ENCODE results near the gene MC3R. TPM values are rescaled to one million over a fixed set of nuclear protein-coding genes. Genes with fewer than 3 reads are reported as not detected.
"Not testable (repeated sequence)": the region's sequence is repeated elsewhere in the genome, so short reads cannot be mapped to it uniquely, and the experiment has no call there.

MC3R gene
- polyA plus RNA-seq, 4 donors, result not detected

DNA sequence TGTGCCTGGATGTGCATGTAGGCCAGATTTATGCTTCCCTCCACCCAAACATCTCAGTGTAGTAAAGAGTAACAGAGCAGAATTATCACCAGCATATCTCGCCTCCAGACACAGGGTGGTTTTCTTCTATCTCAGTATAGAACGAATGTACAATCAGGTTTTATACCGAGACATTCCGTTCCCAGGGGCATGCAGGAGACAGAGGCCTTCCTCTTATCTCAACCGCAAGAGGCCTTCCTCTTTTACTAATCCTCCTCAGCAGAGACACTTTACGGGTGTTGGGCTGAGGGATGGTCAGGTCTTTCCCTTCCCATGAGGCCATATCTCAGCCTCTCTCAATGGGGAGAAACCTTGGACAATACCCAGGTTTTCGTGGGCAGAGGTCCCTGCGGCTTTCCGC is 36.4 kb upstream of the MC3R start:
- H3K4me1 ChIP-seq (ENCODE audit: control insufficient read depth in 3 of 3, insufficient read depth in 2 of 3, low read depth in 1 of 3, low read length in 2 of 3), result no peaks in the 10 kb centered on the region
- no peak overlapping the region for H3K4me3 ChIP-seq (ENCODE audit: low read depth in 1 of 3, low read length in 3 of 3)
- no peak for DNase-seq
- H3K27ac ChIP-seq (ENCODE audit: low read depth in 1 of 3, low read length in 2 of 3), result no peak overlapping the region
- no peaks in the 10 kb centered on the region for H3K27me3 ChIP-seq (ENCODE audit: control insufficient read depth in 3 of 3, insufficient read depth in 3 of 3, low read length in 3 of 3)
- no peaks in the 10 kb centered on the region for H3K36me3 ChIP-seq (ENCODE audit: control insufficient read depth in 3 of 3, insufficient read depth in 2 of 3, low read depth in 1 of 3, low read length in 3 of 3)
- FAIRE-seq, result no peak
- H3K9me3 ChIP-seq (ENCODE audit: control insufficient read depth in 2 of 2, insufficient read depth in 1 of 2, low read depth in 1 of 2, low read length in 1 of 2), result no peaks in the 10 kb centered on the region
- 49 to 63% (median 49%) methylated on average over 9 of the region's 9 CpGs for WGBS, 3 donors

GRCh38 chr20:56213321-56213720 is 35.2 kb upstream of the MC3R start:
- Histone ChIP-seq H3K27me3 (ENCODE audit: control insufficient read depth in 3 of 3, insufficient read depth in 3 of 3, low read length in 3 of 3) (no peaks in the 10 kb centered on the region), H3K4me3 (ENCODE audit: low read depth in 1 of 3, low read length in 3 of 3) (no peak overlapping the region), H3K9me3 (ENCODE audit: control insufficient read depth in 2 of 2, insufficient read depth in 1 of 2, low read depth in 1 of 2, low read length in 1 of 2) (no peaks in the 10 kb centered on the region), H3K27ac (ENCODE audit: low read depth in 1 of 3, low read length in 2 of 3) (no peak overlapping the region), H3K36me3 (ENCODE audit: control insufficient read depth in 3 of 3, insufficient read depth in 2 of 3, low read depth in 1 of 3, low read length in 3 of 3) (no peaks in the 10 kb centered on the region), H3K4me1 (ENCODE audit: control insufficient read depth in 3 of 3, insufficient read depth in 2 of 3, low read depth in 1 of 3, low read length in 2 of 3) (no peaks in the 10 kb centered on the region)
- 55 to 79% (median 69%) methylated on average over 2 of the region's 2 CpGs for WGBS, 3 donors
- peak in 1 of 2 donors; percentile 8 for DNase-seq
- no peak for FAIRE-seq

- WGBS, 3 donors, result 10 to 23% (median 10%) methylated on average over 2 of the region's 2 CpGs
- no peak for FAIRE-seq
- Histone ChIP-seq H3K27me3 (ENCODE audit: control insufficient read depth in 3 of 3, insufficient read depth in 3 of 3, low read length in 3 of 3) (no peaks in the 10 kb centered on the region), H3K4me3 (ENCODE audit: low read depth in 1 of 3, low read length in 3 of 3) (no peak overlapping the region), H3K36me3 (ENCODE audit: control insufficient read depth in 3 of 3, insufficient read depth in 2 of 3, low read depth in 1 of 3, low read length in 3 of 3) (no peaks in the 10 kb centered on the region), H3K9me3 (ENCODE audit: control insufficient read depth in 2 of 2, insufficient read depth in 1 of 2, low read depth in 1 of 2, low read length in 1 of 2) (peaks cover 0 to 3% of the 10 kb centered on the region in 2 donors), H3K4me1 (ENCODE audit: control insufficient read depth in 3 of 3, insufficient read depth in 2 of 3, low read depth in 1 of 3, low read length in 2 of 3) (no peaks in the 10 kb centered on the region), H3K27ac (ENCODE audit: low read depth in 1 of 3, low read length in 2 of 3) (no peak overlapping the region)
- no peak for DNase-seq
Observed at GRCh38 chr20:56215115-56215514, 33.4 kb upstream of the MC3R start.

DNA sequence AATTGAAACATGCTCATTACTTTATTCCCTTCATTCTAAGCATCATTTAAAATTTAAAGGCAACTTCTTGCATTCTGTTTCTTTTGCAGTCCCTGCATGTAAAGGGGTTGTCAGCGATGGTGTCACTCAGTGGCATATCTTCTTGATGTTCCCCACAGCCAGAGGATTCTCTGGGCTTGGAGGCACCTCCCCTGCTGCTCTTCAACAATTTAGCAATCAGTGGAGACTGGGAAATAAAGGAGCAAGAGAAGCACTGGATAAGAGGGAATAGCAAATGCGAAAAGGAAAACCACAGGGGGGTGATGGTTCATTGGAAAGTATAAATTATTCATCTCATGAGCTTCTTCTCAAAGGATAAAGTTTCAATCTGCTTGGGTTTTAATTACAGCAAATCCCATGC is 30.7 kb upstream of the MC3R start:
- Histone ChIP-seq H3K4me3 (ENCODE audit: low read depth in 1 of 3, low read length in 3 of 3) (no peak overlapping the region), H3K9me3 (ENCODE audit: control insufficient read depth in 2 of 2, insufficient read depth in 1 of 2, low read depth in 1 of 2, low read length in 1 of 2) (peaks cover 0 to 3% of the 10 kb centered on the region in 2 donors), H3K4me1 (ENCODE audit: control insufficient read depth in 3 of 3, insufficient read depth in 2 of 3, low read depth in 1 of 3, low read length in 2 of 3) (no peaks in the 10 kb centered on the region), H3K27ac (ENCODE audit: low read depth in 1 of 3, low read length in 2 of 3) (no peak overlapping the region), H3K36me3 (ENCODE audit: control insufficient read depth in 3 of 3, insufficient read depth in 2 of 3, low read depth in 1 of 3, low read length in 3 of 3) (no peaks in the 10 kb centered on the region), H3K27me3 (ENCODE audit: control insufficient read depth in 3 of 3, insufficient read depth in 3 of 3, low read length in 3 of 3) (no peaks in the 10 kb centered on the region)
- 60 to 74% (median 66%) methylated on average over 2 of the region's 2 CpGs for whole genome bisulfite sequencing, 3 donors
- no peak for FAIRE-seq
- DNase-seq, result no peak

- DNase-seq, result peak in 1 of 2 donors; percentile 39
- 74 to 79% (median 76%) methylated on average over 4 of the region's 4 CpGs for whole genome bisulfite sequencing, 3 donors
- H3K36me3 ChIP-seq (ENCODE audit: control insufficient read depth in 3 of 3, insufficient read depth in 2 of 3, low read depth in 1 of 3, low read length in 3 of 3), result not testable (repeated sequence)
Observed at GRCh38 chr20:56221186-56221585, 27.3 kb upstream of the MC3R start.

GRCh38 chr20:56222201-56222600 is 26.3 kb upstream of the MC3R start:
- Histone ChIP-seq H3K9me3 (ENCODE audit: control insufficient read depth in 2 of 2, insufficient read depth in 1 of 2, low read depth in 1 of 2, low read length in 1 of 2) (peaks cover 0 to 3% of the 10 kb centered on the region in 2 donors), H3K4me3 (ENCODE audit: low read depth in 1 of 3, low read length in 3 of 3) (no peak overlapping the region), H3K27me3 (ENCODE audit: control insufficient read depth in 3 of 3, insufficient read depth in 3 of 3, low read length in 3 of 3) (no peaks in the 10 kb centered on the region), H3K36me3 (ENCODE audit: control insufficient read depth in 3 of 3, insufficient read depth in 2 of 3, low read depth in 1 of 3, low read length in 3 of 3) (no peaks in the 10 kb centered on the region), H3K4me1 (ENCODE audit: control insufficient read depth in 3 of 3, insufficient read depth in 2 of 3, low read depth in 1 of 3, low read length in 2 of 3) (no peaks in the 10 kb centered on the region), H3K27ac (ENCODE audit: low read depth in 1 of 3, low read length in 2 of 3) (no peak overlapping the region)
- 77 to 92% (median 88%) methylated on average over 1 of the region's 1 CpG for WGBS, 3 donors
- no peak for FAIRE-seq
- no peak for DNase-seq

More at GRCh38 chr20:56221186-56221585, 27.3 kb upstream of the MC3R start:
- H3K9me3 ChIP-seq (ENCODE audit: control insufficient read depth in 2 of 2, insufficient read depth in 1 of 2, low read depth in 1 of 2, low read length in 1 of 2); H3K4me1 ChIP-seq (ENCODE audit: control insufficient read depth in 3 of 3, insufficient read depth in 2 of 3, low read depth in 1 of 3, low read length in 2 of 3); H3K27ac ChIP-seq (ENCODE audit: low read depth in 1 of 3, low read length in 2 of 3); H3K27me3 ChIP-seq (ENCODE audit: control insufficient read depth in 3 of 3, insufficient read depth in 3 of 3, low read length in 3 of 3); FAIRE-seq; H3K4me3 ChIP-seq (ENCODE audit: low read depth in 1 of 3, low read length in 3 of 3): not testable (repeated sequence)

GRCh38 chr20:56222945-56223344 is 25.6 kb upstream of the MC3R start:
- WGBS, 3 donors, result 23 to 59% (median 39%) methylated on average over 2 of the region's 2 CpGs
- DNase-seq (peak in 1 of 2 donors; percentile 55), FAIRE-seq (no peak)
- Histone ChIP-seq H3K27me3 (ENCODE audit: control insufficient read depth in 3 of 3, insufficient read depth in 3 of 3, low read length in 3 of 3) (peaks cover 0 to 2% (median 0%) of the 10 kb centered on the region in 3 donors), H3K9me3 (ENCODE audit: control insufficient read depth in 2 of 2, insufficient read depth in 1 of 2, low read depth in 1 of 2, low read length in 1 of 2) (peaks cover 0 to 3% of the 10 kb centered on the region in 2 donors), H3K27ac (ENCODE audit: low read depth in 1 of 3, low read length in 2 of 3) (no peak overlapping the region), H3K4me3 (ENCODE audit: low read depth in 1 of 3, low read length in 3 of 3) (no peak overlapping the region), H3K36me3 (ENCODE audit: control insufficient read depth in 3 of 3, insufficient read depth in 2 of 3, low read depth in 1 of 3, low read length in 3 of 3) (no peaks in the 10 kb centered on the region), H3K4me1 (ENCODE audit: control insufficient read depth in 3 of 3, insufficient read depth in 2 of 3, low read depth in 1 of 3, low read length in 2 of 3) (no peaks in the 10 kb centered on the region)

- DNase-seq, result no peak
- WGBS, 3 donors, result 63 to 72% (median 64%) methylated on average over 7 of the region's 7 CpGs
- Histone ChIP-seq H3K4me3 (ENCODE audit: low read depth in 1 of 3, low read length in 3 of 3) (no peak overlapping the region), H3K27me3 (ENCODE audit: control insufficient read depth in 3 of 3, insufficient read depth in 3 of 3, low read length in 3 of 3) (peaks cover 0 to 3% (median 0%) of the 10 kb centered on the region in 3 donors), H3K36me3 (ENCODE audit: control insufficient read depth in 3 of 3, insufficient read depth in 2 of 3, low read depth in 1 of 3, low read length in 3 of 3) (no peaks in the 10 kb centered on the region), H3K9me3 (ENCODE audit: control insufficient read depth in 2 of 2, insufficient read depth in 1 of 2, low read depth in 1 of 2, low read length in 1 of 2) (peaks cover 0 to 3% of the 10 kb centered on the region in 2 donors), H3K27ac (ENCODE audit: low read depth in 1 of 3, low read length in 2 of 3) (no peak overlapping the region), H3K4me1 (ENCODE audit: control insufficient read depth in 3 of 3, insufficient read depth in 2 of 3, low read depth in 1 of 3, low read length in 2 of 3) (no peaks in the 10 kb centered on the region)
- FAIRE-seq, result no peak
Observed at GRCh38 chr20:56223352-56223751, 25.2 kb upstream of the MC3R start.

- WGBS, 3 donors, result 68 to 75% (median 74%) methylated on average over 3 of the region's 3 CpGs
- H3K9me3 ChIP-seq (ENCODE audit: control insufficient read depth in 2 of 2, insufficient read depth in 1 of 2, low read depth in 1 of 2, low read length in 1 of 2), result no peaks in the 10 kb centered on the region
- H3K36me3 ChIP-seq (ENCODE audit: control insufficient read depth in 3 of 3, insufficient read depth in 2 of 3, low read depth in 1 of 3, low read length in 3 of 3), result no peaks in the 10 kb centered on the region
- no peaks in the 10 kb centered on the region for H3K4me1 ChIP-seq (ENCODE audit: control insufficient read depth in 3 of 3, insufficient read depth in 2 of 3, low read depth in 1 of 3, low read length in 2 of 3)
- FAIRE-seq (no peak), DNase-seq (no peak)
- no peak overlapping the region for H3K27ac ChIP-seq (ENCODE audit: low read depth in 1 of 3, low read length in 2 of 3)
- no peak overlapping the region for H3K4me3 ChIP-seq (ENCODE audit: low read depth in 1 of 3, low read length in 3 of 3)
- peaks cover 0 to 3% (median 0%) of the 10 kb centered on the region in 3 donors for H3K27me3 ChIP-seq (ENCODE audit: control insufficient read depth in 3 of 3, insufficient read depth in 3 of 3, low read length in 3 of 3)
Observed at GRCh38 chr20:56228021-56228420, 20.5 kb upstream of the MC3R start.

All from small intestine (tissue), 7 donors.